Measurements from ENCODE around the gene ANKRD2.

The ANKRD2 gene

GRCh38 chr10:97584060-97584797, 11.7 kb downstream of the ANKRD2 start, which contains the start of gene HOGA1:
HOGA1 (plus strand) TSS chr10:97584389; CDS start chr10:97584704, 315 bp downstream.
- TF ChIP-seq NFRKB (IDR thresholded peaks at IDR 0.05) (no peak), PKNOX1 (IDR thresholded peaks at IDR 0.05) (peak; percentile 72)
- ChIA-PET CTCF (interaction anchor here (1.7 kb wide), 1 partner anchor 12 kb away, joined by 8 read pairs; the partner anchor contains the start of gene ANKRD2), POLR2A (interaction anchor here (1.1 to 1.2 kb wide), 2 partner anchors 12 to 56 kb away, joined by 3 read pairs; no protein-coding TSS in a partner anchor)
- peak; percentile 53 for DNase-seq (ENCODE audit: extremely low spot score)

GRCh38 chr10:97584798-97585438, 12.3 kb downstream of the ANKRD2 start:
- ChIA-PET POLR2A (interaction anchor here (1.1 kb wide), 1 partner anchor 55 kb away, joined by 3 read pairs; no protein-coding TSS in a partner anchor), CTCF (interaction anchor here (1.7 kb wide), 1 partner anchor 12 kb away, joined by 8 read pairs; the partner anchor contains the start of gene ANKRD2)
- TF ChIP-seq FOXM1 (IDR thresholded peaks at IDR 0.05; ENCODE audit: borderline replicate concordance): no peak
- TF ChIP-seq FOXK2 (IDR thresholded peaks at IDR 0.05): no peak
- no peak for TF ChIP-seq ZNF384 (IDR thresholded peaks at IDR 0.05)
- no peak for TF ChIP-seq CTBP1 (IDR thresholded peaks at IDR 0.05; ENCODE audit: borderline replicate concordance)
- TF ChIP-seq L3MBTL2 (conservative IDR thresholded peaks at IDR 0.05): no peak
- TF ChIP-seq HDGF (IDR thresholded peaks at IDR 0.05; ENCODE audit: borderline replicate concordance): no peak
- TF ChIP-seq SUZ12 (IDR thresholded peaks at IDR 0.05): no peak
- no peak for TF ChIP-seq PKNOX1 (IDR thresholded peaks at IDR 0.05)
- no peak for TF ChIP-seq FOXA1 (IDR thresholded peaks at IDR 0.05)
- TF ChIP-seq LEF1 (IDR thresholded peaks at IDR 0.05; ENCODE audit: borderline replicate concordance): no peak
- TF ChIP-seq BHLHE40 (IDR thresholded peaks at IDR 0.05; ENCODE audit: borderline replicate concordance): no peak
- TF ChIP-seq SP1 (IDR thresholded peaks at IDR 0.05): no peak
- TF ChIP-seq TARDBP (IDR thresholded peaks at IDR 0.05): no peak
- no peak for TF ChIP-seq ARNT (IDR thresholded peaks at IDR 0.05)
- TF ChIP-seq NFRKB (IDR thresholded peaks at IDR 0.05): no peak
- TF ChIP-seq ELF4 (IDR thresholded peaks at IDR 0.05): no peak
- DNase-seq (ENCODE audit: extremely low spot score): no peak

- CTCF ChIA-PET: no interaction called here
- no peak for TF ChIP-seq BHLHE40 (IDR thresholded peaks at IDR 0.05; ENCODE audit: borderline replicate concordance)
- no peak for TF ChIP-seq LEF1 (IDR thresholded peaks at IDR 0.05; ENCODE audit: borderline replicate concordance)
- DNase-seq (ENCODE audit: extremely low spot score): no peak
- POLR2A ChIA-PET: interaction anchor here (1.1 kb wide), 1 partner anchor 55 kb away, joined by 3 read pairs; no protein-coding TSS in a partner anchor
These were observed 12.8 kb downstream of the ANKRD2 start for GRCh38 chr10:97585439-97585811.

- ChIA-PET CTCF (no interaction called here), POLR2A (no interaction called here)
- no peak for DNase-seq (ENCODE audit: extremely low spot score)
- TF ChIP-seq LEF1 (IDR thresholded peaks at IDR 0.05; ENCODE audit: borderline replicate concordance): no peak
- TF ChIP-seq SUZ12 (IDR thresholded peaks at IDR 0.05): no peak
- no peak for TF ChIP-seq BHLHE40 (IDR thresholded peaks at IDR 0.05; ENCODE audit: borderline replicate concordance)
- TF ChIP-seq CTBP1 (IDR thresholded peaks at IDR 0.05; ENCODE audit: borderline replicate concordance): no peak
- no peak for TF ChIP-seq HDGF (IDR thresholded peaks at IDR 0.05; ENCODE audit: borderline replicate concordance)
- TF ChIP-seq FOXM1 (IDR thresholded peaks at IDR 0.05; ENCODE audit: borderline replicate concordance): no peak
- TF ChIP-seq SP1 (IDR thresholded peaks at IDR 0.05): no peak
- TF ChIP-seq TARDBP (IDR thresholded peaks at IDR 0.05): no peak
- no peak for TF ChIP-seq NFRKB (IDR thresholded peaks at IDR 0.05)
- TF ChIP-seq ARNT (IDR thresholded peaks at IDR 0.05): no peak
- TF ChIP-seq ZNF384 (IDR thresholded peaks at IDR 0.05): no peak
These were observed 14.6 kb downstream of the ANKRD2 start for GRCh38 chr10:97587183-97587582.

- CTCF ChIA-PET: no interaction called here
- TF ChIP-seq TARDBP (IDR thresholded peaks at IDR 0.05) (no peak), FOXK2 (IDR thresholded peaks at IDR 0.05) (no peak), BHLHE40 (IDR thresholded peaks at IDR 0.05; ENCODE audit: borderline replicate concordance) (no peak), L3MBTL2 (conservative IDR thresholded peaks at IDR 0.05) (no peak), ARNT (IDR thresholded peaks at IDR 0.05) (no peak), FOXM1 (IDR thresholded peaks at IDR 0.05; ENCODE audit: borderline replicate concordance) (no peak), HDGF (IDR thresholded peaks at IDR 0.05; ENCODE audit: borderline replicate concordance) (no peak), SP1 (IDR thresholded peaks at IDR 0.05) (no peak), ZNF384 (IDR thresholded peaks at IDR 0.05) (no peak), PKNOX1 (IDR thresholded peaks at IDR 0.05) (no peak), ELF4 (IDR thresholded peaks at IDR 0.05) (no peak), CTBP1 (IDR thresholded peaks at IDR 0.05; ENCODE audit: borderline replicate concordance) (no peak)
- DNase-seq (ENCODE audit: extremely low spot score): no peak
- POLR2A ChIA-PET: no interaction called here
These were observed 16.9 kb downstream of the ANKRD2 start, which contains the start of gene C10orf62 for GRCh38 chr10:97589479-97589878. C10orf62 (plus strand) TSS chr10:97589721; CDS start chr10:97589898, 177 bp downstream.
